HEK293T (cell line): ENCODE measurements around the gene HYCC2.

Source experiments
- CTCF ChIA-PET: fragments of 350-600 bp; formaldehyde crosslinking; extraction: SDS; loops from one replicate; lab custom pipeline; 2021; ENCODE audit warnings: antibody characterized with exemption, inconsistent platforms; lab: Yijun Ruan, JAX
- POLR2A ChIA-PET: fragments of 350-600 bp; formaldehyde crosslinking; extraction: SDS; loops from one replicate; lab custom pipeline; 2020; ENCODE audit warnings: antibody characterized with exemption, inconsistent platforms; lab: Yijun Ruan, JAX
- DNase-seq: peaks from one replicate; pipeline ENCODE4 v3.0.0; 2012; ENCODE audit warnings: mixed read lengths; ENCODE audit errors: extremely low spot score
- ARNT ChIP-seq: fragments of 450-650 bp; IDR thresholded peaks from 2 replicates; pipeline ENCODE4 v1.6.1; 2017; ENCODE audit warnings: mild to moderate bottlenecking
- BHLHE40 ChIP-seq: fragments of 450-650 bp; IDR thresholded peaks from 2 replicates; pipeline ENCODE4 v1.6.1; 2016; ENCODE audit warnings: mild to moderate bottlenecking, moderate library complexity, borderline replicate concordance
- CTBP1 ChIP-seq: fragments of 450-650 bp; IDR thresholded peaks from 2 replicates; pipeline ENCODE4 v1.6.1; 2016; ENCODE audit warnings: borderline replicate concordance
- ELF4 ChIP-seq: fragments of 450-650 bp; IDR thresholded peaks from 2 replicates; pipeline ENCODE4 v1.6.1; 2017; ENCODE audit warnings: antibody characterized with exemption
- FOXA1 ChIP-seq: fragments of 450-650 bp; IDR thresholded peaks from 2 replicates; pipeline ENCODE4 v1.6.1; 2016; ENCODE audit warnings: mild to moderate bottlenecking
- FOXK2 ChIP-seq: fragments of 450-650 bp; IDR thresholded peaks from 2 replicates; pipeline ENCODE4 v1.6.1; 2016; ENCODE audit warnings: mild to moderate bottlenecking
- FOXM1 ChIP-seq: fragments of 450-650 bp; IDR thresholded peaks from 2 replicates; pipeline ENCODE4 v1.6.1; 2017; ENCODE audit warnings: mild to moderate bottlenecking, borderline replicate concordance
- HDGF ChIP-seq: fragments of 450-650 bp; IDR thresholded peaks from 2 replicates; pipeline ENCODE4 v1.6.1; 2017; ENCODE audit warnings: antibody characterized with exemption, borderline replicate concordance
- L3MBTL2 ChIP-seq: fragments of 450-650 bp; conservative IDR thresholded peaks from 2 replicates; pipeline ENCODE4 v1.6.1; 2016; ENCODE audit warnings: mild to moderate bottlenecking
- LEF1 ChIP-seq: fragments of 450-650 bp; IDR thresholded peaks from 2 replicates; pipeline ENCODE4 v1.6.1; 2017; ENCODE audit warnings: mild to moderate bottlenecking, borderline replicate concordance
- NFRKB ChIP-seq: fragments of 450-650 bp; IDR thresholded peaks from 2 replicates; pipeline ENCODE4 v1.6.1; 2016; ENCODE audit warnings: mild to moderate bottlenecking, moderate library complexity
- SP1 ChIP-seq: fragments of 450-650 bp; IDR thresholded peaks from 2 replicates; pipeline ENCODE4 v1.6.1; 2017
- SUZ12 ChIP-seq: fragments of 450-650 bp; IDR thresholded peaks from 2 replicates; pipeline ENCODE4 v1.6.1; 2016; ENCODE audit warnings: mild to moderate bottlenecking
- TARDBP ChIP-seq: fragments of 450-650 bp; IDR thresholded peaks from 2 replicates; pipeline ENCODE4 v1.6.1; 2016
- ZNF384 ChIP-seq: fragments of 450-650 bp; IDR thresholded peaks from 2 replicates; pipeline ENCODE4 v1.6.1; 2016
- TF ChIP-seq, protein P1 (sequence below): fragments of 450-650 bp; IDR thresholded peaks from 2 replicates; pipeline ENCODE4 v1.6.1; 2016

Gene HYCC2

DNA sequence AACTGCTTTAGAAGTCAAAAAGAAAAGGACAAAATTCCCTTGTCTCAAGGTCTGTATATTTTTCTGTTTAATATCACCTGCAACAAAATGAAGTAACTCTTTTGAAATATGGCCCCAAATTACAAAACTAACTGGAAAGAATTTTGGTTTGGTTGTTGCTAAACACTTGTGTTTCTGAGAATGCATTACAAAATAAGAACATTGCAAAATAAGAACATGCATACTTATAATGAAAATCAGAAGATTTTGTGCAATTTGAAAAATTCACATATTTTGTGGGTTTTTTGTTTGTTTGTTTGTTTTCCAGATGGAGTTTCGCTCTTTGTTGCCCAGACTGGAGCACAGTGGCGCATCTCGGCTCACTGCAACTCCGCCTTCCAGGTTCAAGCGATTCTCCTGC, 22.1 kb upstream of the HYCC2 start:
- POLR2A ChIA-PET, result no interaction called here
- TF ChIP-seq CTBP1 (no peak), ELF4 (no peak), NFRKB (no peak), ARNT (no peak)
- TF ChIP-seq, protein P1, sequence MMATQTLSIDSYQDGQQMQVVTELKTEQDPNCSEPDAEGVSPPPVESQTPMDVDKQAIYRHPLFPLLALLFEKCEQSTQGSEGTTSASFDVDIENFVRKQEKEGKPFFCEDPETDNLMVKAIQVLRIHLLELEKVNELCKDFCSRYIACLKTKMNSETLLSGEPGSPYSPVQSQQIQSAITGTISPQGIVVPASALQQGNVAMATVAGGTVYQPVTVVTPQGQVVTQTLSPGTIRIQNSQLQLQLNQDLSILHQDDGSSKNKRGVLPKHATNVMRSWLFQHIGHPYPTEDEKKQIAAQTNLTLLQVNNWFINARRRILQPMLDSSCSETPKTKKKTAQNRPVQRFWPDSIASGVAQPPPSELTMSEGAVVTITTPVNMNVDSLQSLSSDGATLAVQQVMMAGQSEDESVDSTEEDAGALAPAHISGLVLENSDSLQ, result no peak
- CTCF ChIA-PET, result no interaction called here
- DNase-seq, result no peak

DNA sequence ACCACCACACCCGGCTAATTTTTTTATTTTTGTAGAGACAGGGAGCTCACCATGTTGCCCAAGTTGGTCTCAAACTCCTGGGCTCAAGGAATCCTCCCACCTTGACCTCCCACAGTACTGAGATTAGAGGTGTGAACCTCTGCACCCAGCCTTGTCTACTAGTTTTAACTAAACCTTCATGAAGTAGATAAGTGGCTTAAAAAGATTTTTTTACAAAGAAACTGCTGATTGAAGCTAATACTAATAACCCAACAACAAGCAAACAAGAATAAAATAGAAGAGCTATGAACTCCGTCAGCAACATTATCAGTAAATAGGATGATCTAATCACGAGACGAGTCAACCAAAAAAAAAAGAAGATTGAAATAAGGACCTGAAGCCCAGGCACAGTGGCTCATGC, 19.1 kb upstream of the HYCC2 start:
- CTCF ChIA-PET, result no interaction called here
- POLR2A ChIA-PET, result no interaction called here
- no peak for TF ChIP-seq CTBP1
- TF ChIP-seq TARDBP, result no peak
- TF ChIP-seq L3MBTL2, result no peak
- no peak for TF ChIP-seq ELF4
- no peak for TF ChIP-seq ZNF384
- TF ChIP-seq SUZ12, result no peak
- no peak for DNase-seq

DNA sequence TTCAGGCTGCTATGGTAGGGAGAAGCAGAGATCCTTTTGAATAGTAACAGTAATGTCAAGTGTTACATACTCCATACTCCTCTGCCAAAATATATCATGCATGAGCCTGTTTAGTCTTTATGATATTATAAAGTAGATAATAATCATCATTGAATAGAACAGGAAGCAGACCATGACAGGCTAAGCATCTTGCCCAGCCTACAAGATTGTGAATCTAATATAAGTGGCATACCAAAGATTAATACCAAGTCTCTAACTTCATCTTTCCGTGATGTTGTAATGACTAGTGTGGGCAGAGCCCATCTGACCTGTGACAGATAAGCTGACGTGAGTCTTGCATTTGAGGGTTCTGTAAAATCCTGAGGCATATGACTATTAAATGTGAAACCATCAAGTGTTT, 13.4 kb upstream of the HYCC2 start:
- ChIA-PET CTCF (no interaction called here), POLR2A (no interaction called here)
- no peak for DNase-seq
- TF ChIP-seq ARNT (no peak), FOXK2 (no peak), SUZ12 (no peak), L3MBTL2 (no peak), LEF1 (no peak), BHLHE40 (no peak), HDGF (no peak), ZNF384 (no peak), FOXM1 (no peak), TARDBP (no peak), ELF4 (no peak)
- TF ChIP-seq, protein P1, result no peak

DNA sequence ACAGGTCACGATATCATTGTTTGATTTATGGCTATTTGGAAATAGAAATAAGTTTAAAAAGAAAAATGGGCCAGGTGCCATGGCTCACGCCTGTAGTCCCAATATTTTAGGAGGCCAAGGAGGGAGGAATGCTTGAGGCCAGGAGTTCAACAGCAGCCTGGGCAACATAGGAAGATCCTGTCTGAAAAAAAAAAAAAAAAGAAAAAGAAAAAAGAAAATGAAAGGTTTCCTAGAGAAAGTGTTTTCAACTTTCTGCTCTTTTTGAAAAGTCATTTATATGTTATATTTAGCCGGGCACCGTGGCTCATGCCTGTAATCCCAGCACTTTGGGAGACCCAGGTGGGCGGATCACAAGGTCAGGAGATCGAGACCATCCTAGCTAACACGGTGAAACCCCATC, 3.5 kb upstream of the HYCC2 start:
- CTCF ChIA-PET, result no interaction called here
- DNase-seq, result no peak
- TF ChIP-seq ELF4, result no peak
- POLR2A ChIA-PET, result no interaction called here

DNA sequence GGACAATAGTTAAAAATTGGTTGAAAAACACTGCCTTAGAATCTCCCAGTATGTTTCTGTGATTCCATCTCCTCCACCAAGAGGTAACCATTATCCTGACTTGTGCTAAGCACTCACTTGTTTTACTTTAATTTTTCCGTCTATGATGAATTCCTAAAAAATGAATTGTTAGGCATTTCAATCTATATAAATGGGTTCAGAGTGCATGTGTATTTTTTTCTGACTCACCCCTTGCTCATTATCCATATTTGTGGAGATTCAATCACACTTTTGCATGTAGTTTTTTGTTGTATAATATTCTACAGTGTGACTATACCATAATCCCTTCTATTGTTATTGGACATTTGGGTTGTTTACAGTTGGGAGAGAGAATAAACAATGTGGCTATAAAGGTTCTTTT, 1.6 kb upstream of the HYCC2 start:
- POLR2A ChIA-PET, result interaction anchor here (1.5 kb wide), 1 partner anchor 43 kb away, joined by 6 read pairs; the partner anchor contains the start of gene CFLAR
- TF ChIP-seq BHLHE40, result no peak
- TF ChIP-seq FOXM1, result no peak
- no peak for TF ChIP-seq HDGF
- no peak for TF ChIP-seq TARDBP
- TF ChIP-seq, protein P1, result no peak
- TF ChIP-seq CTBP1, result no peak
- TF ChIP-seq NFRKB, result no peak
- no peak for TF ChIP-seq ARNT
- TF ChIP-seq FOXK2, result no peak
- TF ChIP-seq SP1, result no peak
- TF ChIP-seq SUZ12, result no peak
- no peak for TF ChIP-seq ELF4
- TF ChIP-seq FOXA1, result no peak
- no peak for TF ChIP-seq LEF1
- CTCF ChIA-PET, result no interaction called here
- DNase-seq, result no peak

GRCh38 chr2:201072201-201072530, 695 bp upstream of the HYCC2 start:
- no peak for DNase-seq
- ChIA-PET CTCF (no interaction called here), POLR2A (interaction anchor here (1.5 kb wide), 1 partner anchor 44 kb away, joined by 6 read pairs; the partner anchor contains the start of gene CFLAR)
- no peak for TF ChIP-seq NFRKB
- no peak for TF ChIP-seq ZNF384
- TF ChIP-seq BHLHE40, result no peak
- TF ChIP-seq LEF1, result no peak

- no peak for DNase-seq
- ChIA-PET CTCF (interaction anchor here (0.6 to 1.5 kb wide), 2 partner anchors 107 to 164 kb away, joined by 3 to 4 read pairs; partner anchors contain the start of gene ORC2), POLR2A (interaction anchor here (0.6 to 3.8 kb wide), 6 partner anchors 45 to 631 kb away, joined by 3 to 32 read pairs (median 4); partner anchors contain the start of genes CFLAR and ORC2)
- TF ChIP-seq BHLHE40 (no peak), ZNF384 (no peak), FOXK2 (no peak), NFRKB (no peak), CTBP1 (no peak), HDGF (no peak), ELF4 (no peak), SP1 (no peak), FOXA1 (no peak), SUZ12 (no peak), TARDBP (no peak), FOXM1 (no peak)
Measured at GRCh38 chr2:201070948-201071478, 458 bp downstream of the HYCC2 start.
